Neural crest cell (in vitro differentiated cells): ENCODE results near the gene RPRD1A. TPM values are rescaled to one million over a fixed set of nuclear protein-coding genes. Genes with fewer than 3 reads are reported as not detected.

Experiments
- DNase-seq: peaks from one replicate; pipeline ENCODE4 v3.0.0; 2021; ENCODE audit warnings: low read depth, mixed read lengths, low spot score
- H3K27ac Mint-ChIP-seq: one replicate; pipeline ENCODE4 v1.8.0; 2021; ENCODE audit warnings: mild to moderate bottlenecking, mixed read lengths; ENCODE audit not compliant: unreplicated experiment
- H3K27me3 Mint-ChIP-seq: 2 replicates; pipeline ENCODE4 v1.8.0; 2021; ENCODE audit warnings: low read depth, mild to moderate bottlenecking, mixed read lengths
- H3K36me3 Mint-ChIP-seq: 2 replicates; pipeline ENCODE4 v1.8.0; 2021; ENCODE audit warnings: low read depth, mild to moderate bottlenecking, mixed read lengths
- H3K4me1 Mint-ChIP-seq: 2 replicates; pipeline ENCODE4 v1.8.0; 2021; ENCODE audit warnings: mixed read lengths
- H3K4me3 Mint-ChIP-seq: one replicate; pipeline ENCODE4 v1.8.0; 2021; ENCODE audit warnings: mild to moderate bottlenecking, mixed read lengths
- H3K9me3 Mint-ChIP-seq: 2 replicates; pipeline ENCODE4 v1.8.0; 2021; ENCODE audit warnings: mixed read lengths
- total RNA-seq: library from RNA; stranded (reverse); gene quantifications from 2 replicates; pipeline ENCODE4 v1.2.1, GENCODE V29; 2021
- TF ChIP-seq, protein P1 (sequence below): fragments of 200-600 bp; sonication (generic); conservative IDR thresholded peaks from 2 replicates; pipeline ENCODE4 v1.5.0; 2021; ENCODE audit warnings: antibody characterized with exemption, mild to moderate bottlenecking

RPRD1A gene
- total RNA-seq, 1 donor from 2014 or later: 76.3 TPM

DNA sequence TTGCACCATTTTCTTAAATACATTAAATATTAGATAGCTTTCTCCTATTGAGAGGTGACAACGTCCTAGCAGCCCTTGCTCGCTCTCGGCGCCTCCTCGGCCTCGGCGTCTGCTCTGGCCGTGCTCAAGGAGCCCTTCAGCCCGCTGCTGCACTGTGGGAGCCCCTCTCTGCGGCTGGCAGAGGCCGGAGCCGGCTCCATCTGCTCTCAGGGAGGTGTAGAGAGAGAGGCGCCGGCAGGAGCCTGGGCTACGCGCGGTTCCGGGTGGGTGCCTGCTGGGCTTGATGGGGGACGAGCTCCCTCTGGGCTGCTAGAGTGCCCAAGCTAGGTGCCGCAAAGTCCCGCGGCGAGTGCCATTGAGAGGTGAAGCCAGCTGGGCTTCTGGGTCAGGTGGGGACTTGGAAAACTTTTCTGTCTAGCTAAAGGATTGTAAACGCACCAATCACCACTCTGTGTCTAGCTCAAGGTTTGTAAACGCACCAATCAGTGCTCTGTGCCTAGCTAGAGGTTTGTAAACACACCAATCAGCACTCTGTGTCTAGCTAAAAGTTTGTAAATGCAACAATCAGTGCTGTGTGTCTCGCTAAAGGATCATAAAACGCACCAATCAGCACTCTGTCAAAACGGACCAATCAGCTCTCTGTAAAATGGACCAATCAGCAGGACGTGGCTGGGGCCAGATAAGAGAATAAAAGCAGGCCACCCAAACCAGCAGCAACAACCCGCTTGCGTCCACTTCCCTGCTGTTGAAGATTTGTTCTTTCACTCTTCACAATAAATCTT lies 3.1 kb downstream of the RPRD1A start:
- Mint-ChIP-seq H3K27ac (peak overlapping the region; percentile 96), H3K27me3 (no peaks in the 10 kb centered on the region), H3K4me3 (peak overlapping the region; percentile 98), H3K9me3 (peaks cover 3% of the 10 kb centered on the region), H3K36me3 (peaks cover 12% of the 10 kb centered on the region), H3K4me1 (peaks cover 42% of the 10 kb centered on the region)
- TF ChIP-seq, protein P1, sequence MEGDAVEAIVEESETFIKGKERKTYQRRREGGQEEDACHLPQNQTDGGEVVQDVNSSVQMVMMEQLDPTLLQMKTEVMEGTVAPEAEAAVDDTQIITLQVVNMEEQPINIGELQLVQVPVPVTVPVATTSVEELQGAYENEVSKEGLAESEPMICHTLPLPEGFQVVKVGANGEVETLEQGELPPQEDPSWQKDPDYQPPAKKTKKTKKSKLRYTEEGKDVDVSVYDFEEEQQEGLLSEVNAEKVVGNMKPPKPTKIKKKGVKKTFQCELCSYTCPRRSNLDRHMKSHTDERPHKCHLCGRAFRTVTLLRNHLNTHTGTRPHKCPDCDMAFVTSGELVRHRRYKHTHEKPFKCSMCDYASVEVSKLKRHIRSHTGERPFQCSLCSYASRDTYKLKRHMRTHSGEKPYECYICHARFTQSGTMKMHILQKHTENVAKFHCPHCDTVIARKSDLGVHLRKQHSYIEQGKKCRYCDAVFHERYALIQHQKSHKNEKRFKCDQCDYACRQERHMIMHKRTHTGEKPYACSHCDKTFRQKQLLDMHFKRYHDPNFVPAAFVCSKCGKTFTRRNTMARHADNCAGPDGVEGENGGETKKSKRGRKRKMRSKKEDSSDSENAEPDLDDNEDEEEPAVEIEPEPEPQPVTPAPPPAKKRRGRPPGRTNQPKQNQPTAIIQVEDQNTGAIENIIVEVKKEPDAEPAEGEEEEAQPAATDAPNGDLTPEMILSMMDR: no peak
- DNase-seq: no peak

DNA sequence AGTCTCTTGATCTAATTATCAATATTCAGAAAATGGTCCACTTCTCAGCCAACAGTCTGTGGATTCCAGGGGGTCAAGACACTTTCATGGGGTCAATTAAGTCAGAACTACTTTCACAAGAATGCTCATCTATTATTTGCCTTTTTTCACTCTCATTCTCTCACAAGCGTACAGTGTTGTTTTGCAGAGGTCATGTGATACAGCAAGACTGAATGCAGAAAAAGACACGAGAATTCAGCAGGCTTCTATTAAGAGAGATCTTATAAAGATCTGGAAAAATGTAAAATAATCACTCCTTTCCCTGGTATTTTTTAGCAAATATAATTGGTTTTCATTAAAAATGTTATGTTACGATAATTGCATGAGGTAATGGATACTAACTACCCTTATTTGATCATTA lies 8.7 kb downstream of the RPRD1A start:
- Mint-ChIP-seq H3K4me1 (peaks cover 22% of the 10 kb centered on the region), H3K27me3 (no peaks in the 10 kb centered on the region), H3K36me3 (peaks cover 10% of the 10 kb centered on the region), H3K27ac (no peak overlapping the region), H3K4me3 (no peak overlapping the region), H3K9me3 (peaks cover 1% of the 10 kb centered on the region)
- no peak for DNase-seq
- TF ChIP-seq, protein P1: no peak

DNA sequence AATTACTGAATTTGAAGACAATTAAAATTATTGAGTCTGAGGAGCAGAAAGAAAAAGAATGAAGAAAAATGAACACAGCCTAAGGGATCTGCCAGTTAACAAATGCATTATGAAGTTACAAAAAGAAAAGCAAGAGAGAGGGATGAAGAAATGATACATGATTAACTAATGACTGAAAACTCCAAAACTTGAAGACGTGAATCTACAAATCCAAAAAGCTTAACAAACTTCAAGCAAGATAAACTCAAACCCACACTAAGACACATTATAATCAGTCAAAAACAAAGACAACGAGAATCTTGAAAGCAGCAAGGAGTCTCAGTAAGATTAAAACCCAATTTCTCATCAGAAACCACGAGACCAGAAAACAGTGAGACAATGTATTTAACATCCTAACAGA lies 15.6 kb downstream of the RPRD1A start:
- DNase-seq: no peak
- Mint-ChIP-seq H3K9me3 (peaks cover 30% of the 10 kb centered on the region), H3K27me3 (no peaks in the 10 kb centered on the region), H3K27ac (no peak overlapping the region), H3K4me1 (peaks cover 4% of the 10 kb centered on the region), H3K4me3 (no peak overlapping the region), H3K36me3 (peaks cover 47% of the 10 kb centered on the region)
- TF ChIP-seq, protein P1: no peak

DNA sequence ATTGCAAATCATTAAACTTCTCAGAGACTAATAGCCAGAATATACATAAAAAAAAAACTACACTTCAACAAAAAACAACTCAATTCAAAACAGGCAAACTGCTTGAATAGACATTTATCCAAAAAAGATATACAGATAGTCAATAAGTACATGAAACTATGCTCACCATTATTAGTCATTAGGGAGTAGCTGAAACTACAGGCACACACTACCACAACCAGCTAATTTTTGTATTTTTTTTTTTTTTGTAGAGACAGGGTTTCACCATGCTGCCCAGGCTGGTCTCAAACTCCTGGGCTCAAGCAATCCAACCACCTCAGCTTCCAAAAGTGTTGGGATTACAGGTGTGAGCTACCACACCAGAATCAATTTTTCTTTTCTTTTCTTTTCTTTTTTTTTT lies 16.9 kb downstream of the RPRD1A start:
- Mint-ChIP-seq H3K27ac (no peak overlapping the region), H3K4me1 (peaks cover 8% of the 10 kb centered on the region), H3K4me3 (no peak overlapping the region), H3K9me3 (peaks cover 32% of the 10 kb centered on the region), H3K27me3 (no peaks in the 10 kb centered on the region), H3K36me3 (peaks cover 57% of the 10 kb centered on the region)
- DNase-seq: no peak
- TF ChIP-seq, protein P1: no peak

DNA sequence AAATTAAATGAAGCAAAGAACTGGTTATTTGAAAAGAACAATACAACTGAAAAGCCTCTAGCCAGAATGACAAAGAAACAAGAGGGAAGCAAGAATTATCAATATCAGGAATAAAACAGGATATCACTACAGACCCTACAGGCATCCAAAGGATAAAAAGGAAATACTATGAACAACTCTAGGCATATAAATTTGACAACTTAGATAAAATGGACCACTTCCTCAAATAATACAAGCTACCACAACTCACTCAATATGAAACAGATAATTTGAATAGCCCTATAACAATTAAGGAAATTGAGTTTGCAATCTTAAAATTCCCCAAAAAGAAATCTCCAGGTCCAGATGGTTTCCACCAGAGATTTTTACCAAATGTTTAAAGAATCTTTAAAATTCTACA lies 19.8 kb downstream of the RPRD1A start:
- Mint-ChIP-seq H3K27me3 (no peaks in the 10 kb centered on the region), H3K27ac (no peak overlapping the region), H3K36me3 (peaks cover 50% of the 10 kb centered on the region), H3K4me3 (no peak overlapping the region), H3K4me1 (peaks cover 12% of the 10 kb centered on the region), H3K9me3 (peaks cover 25% of the 10 kb centered on the region)
- DNase-seq: no peak
- TF ChIP-seq, protein P1: no peak
